ENCODE measurements around the gene THSD7A. TPM values are rescaled to one million over a fixed set of nuclear protein-coding genes. Genes with fewer than 3 reads are reported as not detected.

Gene THSD7A
- total and polyA plus RNA-seq, 2 of the 4 experiments (the other 2 are of a cell fraction), result 0.02 to 0.18 TPM

DNA sequence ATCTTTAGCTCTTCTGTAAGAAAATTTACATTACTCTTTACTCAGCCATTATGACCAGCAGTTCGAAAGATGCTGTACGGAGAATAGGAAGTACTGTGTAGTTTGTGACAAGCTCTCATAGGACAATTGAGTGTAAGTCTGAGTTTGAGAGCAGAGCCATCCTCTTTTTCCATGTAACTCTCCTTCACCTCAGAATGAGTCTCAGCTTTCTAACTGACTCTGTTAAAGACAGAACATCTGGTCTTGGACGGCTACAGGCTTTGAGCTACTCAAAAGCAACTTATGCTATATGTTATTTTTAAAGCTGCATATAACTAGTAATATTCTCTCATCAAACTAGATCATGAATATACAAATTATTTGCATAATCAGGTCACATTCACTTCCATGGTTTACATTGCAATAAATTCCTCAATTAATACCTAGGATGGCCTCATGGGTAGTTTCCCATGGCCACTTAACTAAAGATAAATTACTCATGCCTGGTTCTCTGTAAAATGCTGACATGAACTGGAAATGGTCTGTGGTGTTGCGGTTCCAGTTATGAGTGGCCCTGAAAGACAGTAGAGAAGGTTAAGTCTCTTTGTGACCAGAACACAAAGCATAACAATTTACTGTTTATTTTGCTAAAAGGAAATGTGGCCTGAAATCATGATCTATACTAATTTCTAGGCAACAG is 499.7 kb downstream of the THSD7A start:
- Histone ChIP-seq H2BK5ac (ENCODE audit: low read depth, low read length, poor library complexity, severe bottlenecking) (no peak overlapping the region), H3K4me3 (ENCODE audit: insufficient read depth, low read depth, low read length) (no peak overlapping the region), H3K14ac (replicated peaks; ENCODE audit: low read depth, low read length) (no peak overlapping the region), H2BK120ac (ENCODE audit: low read depth, low read length) (no peak overlapping the region), H2AFZ (replicated peaks; ENCODE audit: low read length, poor library complexity) (no peak overlapping the region), H3K27me3 (ENCODE audit: control insufficient read depth, insufficient read depth, low read length) (no peaks in the 10 kb centered on the region), H3K56ac (ENCODE audit: extremely low read depth, insufficient read depth, low read length) (no peak overlapping the region), H4K91ac (ENCODE audit: insufficient read depth, low read depth, low read length) (no peak overlapping the region), H3K9me1 (ENCODE audit: insufficient read depth, low read length) (no peaks in the 10 kb centered on the region), H3K27ac (ENCODE audit: insufficient read depth, low read length) (no peak overlapping the region), H3K9ac (ENCODE audit: low read depth, low read length) (no peak overlapping the region), H4K8ac (ENCODE audit: low read depth in 2 of 2, low read length in 2 of 2) (no peak overlapping the region), H3K18ac (ENCODE audit: low read depth, low read length) (no peak overlapping the region), H3K4me2 (ENCODE audit: low read depth, low read length) (no peak overlapping the region), H2BK20ac (ENCODE audit: low read depth, low read length) (no peak overlapping the region), H3K79me1 (ENCODE audit: low read depth in 1 of 2, low read length in 2 of 2) (no peaks in the 10 kb centered on the region), H3K23ac (ENCODE audit: low read depth, low read length) (no peak overlapping the region), H3K9me3 (ENCODE audit: control insufficient read depth, insufficient read depth, low read length) (peaks cover 1% of the 10 kb centered on the region; the same call in 1 of the 2 replicates), H2AK5ac (ENCODE audit: low read depth, low read length) (no peak overlapping the region), H3K4ac (ENCODE audit: low read depth, low read length) (no peak overlapping the region), H2AK9ac (replicated peaks; ENCODE audit: low read depth, low read length, poor library complexity) (no peak overlapping the region), H2BK15ac (ENCODE audit: low read depth, low read length) (no peak overlapping the region), H3K36me3 (ENCODE audit: control insufficient read depth, insufficient read depth, low read length) (no peaks in the 10 kb centered on the region), H4K20me1 (ENCODE audit: insufficient read depth, low read length) (no peaks in the 10 kb centered on the region), H3K4me1 (ENCODE audit: control insufficient read depth, insufficient read depth, low read length) (no peaks in the 10 kb centered on the region), H4K5ac (ENCODE audit: low read depth, low read length) (no peak overlapping the region)
- WGBS, 2 experiments (ENCODE audit: extremely low coverage in 2 of 2, insufficient read length in 1 of 2), result no CpG with 5 or more reads among the region's 4 CpGs
- dilution Hi-C loops (cut with HindIII; ENCODE audit: low sequenced_read_pairs, unreplicated experiment) (no loop called here), in situ Hi-C loops (cut with MboI; ENCODE audit: low sequenced_read_pairs) (no loop called here), intact Hi-C loops (cut with micrococcal nuclease) (no loop called here)
- POLR2A ChIA-PET (ENCODE audit: unreplicated experiment), result no interaction called here
- TF ChIP-seq, protein P1, sequence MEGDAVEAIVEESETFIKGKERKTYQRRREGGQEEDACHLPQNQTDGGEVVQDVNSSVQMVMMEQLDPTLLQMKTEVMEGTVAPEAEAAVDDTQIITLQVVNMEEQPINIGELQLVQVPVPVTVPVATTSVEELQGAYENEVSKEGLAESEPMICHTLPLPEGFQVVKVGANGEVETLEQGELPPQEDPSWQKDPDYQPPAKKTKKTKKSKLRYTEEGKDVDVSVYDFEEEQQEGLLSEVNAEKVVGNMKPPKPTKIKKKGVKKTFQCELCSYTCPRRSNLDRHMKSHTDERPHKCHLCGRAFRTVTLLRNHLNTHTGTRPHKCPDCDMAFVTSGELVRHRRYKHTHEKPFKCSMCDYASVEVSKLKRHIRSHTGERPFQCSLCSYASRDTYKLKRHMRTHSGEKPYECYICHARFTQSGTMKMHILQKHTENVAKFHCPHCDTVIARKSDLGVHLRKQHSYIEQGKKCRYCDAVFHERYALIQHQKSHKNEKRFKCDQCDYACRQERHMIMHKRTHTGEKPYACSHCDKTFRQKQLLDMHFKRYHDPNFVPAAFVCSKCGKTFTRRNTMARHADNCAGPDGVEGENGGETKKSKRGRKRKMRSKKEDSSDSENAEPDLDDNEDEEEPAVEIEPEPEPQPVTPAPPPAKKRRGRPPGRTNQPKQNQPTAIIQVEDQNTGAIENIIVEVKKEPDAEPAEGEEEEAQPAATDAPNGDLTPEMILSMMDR (conservative IDR thresholded peaks at IDR 0.05; ENCODE audit: low read depth, low read length), result no peak
- no peak for TF ChIP-seq POLR2A (IDR thresholded peaks at IDR 0.05; ENCODE audit: low read depth, low read length)
- CTCF ChIA-PET, result no interaction called here
- no peak for DNase-seq
- no peak for ATAC-seq (ENCODE audit: low read depth)
- no TSS peak for BruUV-seq (replicated peaks)

All from IMR-90 (cell line).